ENCODE results near the gene CRYBA4.

The CRYBA4 gene

DNA sequence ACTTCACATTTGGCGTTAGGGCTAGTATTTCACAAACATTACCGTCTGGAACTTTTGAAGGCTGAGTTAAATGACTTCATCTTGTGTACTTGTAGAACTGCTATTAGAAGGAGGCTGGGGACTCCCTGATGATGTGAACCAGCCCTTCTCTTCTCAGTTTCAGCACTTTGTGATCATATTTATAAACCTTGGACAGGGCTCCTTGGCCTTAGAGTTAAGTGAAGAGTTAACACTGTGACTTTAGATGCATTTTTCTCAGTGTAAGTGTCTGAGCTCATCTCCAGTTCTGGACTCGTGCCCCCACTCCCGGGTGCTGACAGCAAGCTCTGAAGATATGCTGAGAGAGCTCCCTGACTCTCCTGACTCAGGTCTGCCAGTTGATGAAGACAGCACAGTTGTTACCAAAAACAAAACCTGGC is 44.1 kb downstream of the CRYBA4 start:
- DNase-seq = no peak

DNA sequence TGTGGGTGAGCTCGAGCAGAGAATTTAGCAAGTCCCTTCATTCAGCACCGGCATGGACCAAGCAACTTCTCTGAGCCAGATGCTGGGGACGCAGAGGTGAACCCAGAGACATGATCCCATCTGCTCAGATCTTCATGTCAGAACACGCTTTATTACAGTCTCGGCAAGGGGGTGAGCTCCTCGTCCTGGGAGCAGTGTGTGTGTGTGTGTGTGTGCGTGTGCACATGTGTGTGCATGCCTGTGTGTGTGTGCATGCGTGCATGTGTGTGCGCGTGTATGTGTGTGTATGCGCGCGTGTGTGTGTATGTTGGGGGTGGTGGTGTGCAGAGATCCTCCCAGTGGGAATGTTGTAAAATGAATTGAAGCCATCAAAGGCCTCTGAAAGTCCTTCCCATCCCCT is 45.4 kb downstream of the CRYBA4 start:
- DNase-seq = no peak

DNA sequence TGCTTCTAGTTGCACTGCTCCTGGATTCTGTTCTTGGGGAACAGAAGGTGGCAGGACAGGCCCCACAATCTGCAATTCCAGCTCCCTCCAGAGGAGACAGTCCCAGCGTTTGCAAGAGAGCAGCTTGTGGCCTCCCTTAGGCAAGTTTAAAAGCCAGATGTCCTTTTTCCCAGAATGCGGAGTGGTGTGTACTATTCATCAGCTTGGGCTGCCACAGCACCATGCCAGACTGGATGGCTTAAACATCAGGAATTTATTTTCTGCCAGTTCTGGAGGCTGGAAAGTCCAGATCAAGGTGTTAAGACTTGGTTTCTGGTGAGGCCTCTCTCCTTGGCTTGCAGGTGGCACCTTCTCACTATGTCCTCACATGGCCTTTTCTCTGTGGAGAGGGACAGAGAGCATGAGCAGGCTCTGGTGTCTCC is 47.3 kb downstream of the CRYBA4 start:
- peak; percentile 82 for DNase-seq

DNA sequence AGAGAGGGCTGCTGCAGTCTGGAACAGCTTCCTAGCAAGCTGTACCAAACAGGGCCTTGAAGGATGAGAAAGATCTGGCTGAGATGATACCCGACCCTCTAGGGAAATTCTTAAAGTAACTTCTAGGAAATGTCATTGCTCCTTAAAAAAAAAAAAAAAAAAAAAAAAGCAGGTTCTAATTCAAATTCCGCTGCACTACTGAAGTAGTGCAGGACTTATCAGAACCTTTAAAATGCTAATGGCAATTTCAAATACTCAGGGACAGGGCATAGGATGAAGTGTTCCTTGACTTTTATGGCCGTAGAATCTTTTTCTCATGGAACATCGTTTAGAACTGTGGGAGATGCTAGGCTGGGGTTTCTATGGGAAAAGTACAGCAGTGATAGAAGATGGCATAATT is 48.7 kb downstream of the CRYBA4 start:
- no peak for DNase-seq

DNA sequence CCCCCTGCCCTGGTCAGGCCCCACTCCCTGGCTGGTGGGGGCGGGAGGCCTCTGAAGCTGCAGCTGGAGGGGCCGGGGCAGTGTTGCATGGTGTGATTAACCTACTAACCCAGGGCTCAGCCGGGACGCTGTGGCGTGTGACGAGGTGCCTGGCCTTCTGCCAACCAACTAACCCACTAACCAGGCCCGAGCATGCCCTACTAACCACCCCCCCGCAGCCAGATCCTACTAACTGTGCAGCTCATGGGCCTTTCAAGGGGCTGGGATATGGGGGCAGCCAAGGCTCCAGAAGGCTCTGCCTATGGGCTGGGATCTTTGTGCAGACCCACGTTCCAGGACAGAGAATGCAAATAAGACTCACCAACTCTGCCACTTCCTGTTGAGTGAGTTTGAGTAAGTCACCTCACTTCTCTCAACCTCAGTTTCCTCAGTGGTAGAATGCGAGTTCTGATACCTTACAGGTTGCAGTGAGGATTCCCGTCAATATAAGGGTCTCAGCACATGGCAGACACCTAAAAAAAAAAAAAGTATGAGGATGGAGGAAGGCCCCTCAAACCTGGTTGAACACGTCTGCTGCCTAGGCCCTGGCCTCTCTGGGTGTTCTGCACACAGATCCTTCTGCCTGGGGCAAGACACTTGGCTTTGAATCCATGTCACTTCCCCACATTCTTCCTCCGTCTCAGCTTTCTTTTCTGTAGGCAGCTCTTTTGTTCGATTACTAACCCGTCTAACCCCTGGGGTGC is 49.7 kb downstream of the CRYBA4 start:
- DNase-seq = no peak

DNA sequence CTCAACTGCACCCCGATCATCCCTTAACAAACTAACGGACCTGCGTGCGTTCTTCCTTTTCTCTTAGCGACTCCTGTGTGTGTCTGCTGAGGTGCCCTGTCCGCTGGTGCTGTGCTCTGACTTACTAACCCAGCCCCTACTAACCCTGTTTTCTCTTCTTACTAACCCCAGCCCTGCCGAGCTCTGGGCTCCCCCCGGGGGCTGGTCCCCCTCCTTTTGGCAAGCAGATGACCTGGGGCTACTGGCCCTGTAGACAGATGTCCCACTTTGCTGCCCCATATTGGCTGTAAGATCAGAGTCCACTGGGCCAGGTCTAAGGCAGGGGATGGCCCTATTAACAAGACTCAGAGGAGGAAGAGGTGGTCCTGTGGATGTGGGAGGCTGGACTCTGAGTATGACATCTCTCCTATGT is 50.3 kb downstream of the CRYBA4 start:
- DNase-seq = no peak

DNA sequence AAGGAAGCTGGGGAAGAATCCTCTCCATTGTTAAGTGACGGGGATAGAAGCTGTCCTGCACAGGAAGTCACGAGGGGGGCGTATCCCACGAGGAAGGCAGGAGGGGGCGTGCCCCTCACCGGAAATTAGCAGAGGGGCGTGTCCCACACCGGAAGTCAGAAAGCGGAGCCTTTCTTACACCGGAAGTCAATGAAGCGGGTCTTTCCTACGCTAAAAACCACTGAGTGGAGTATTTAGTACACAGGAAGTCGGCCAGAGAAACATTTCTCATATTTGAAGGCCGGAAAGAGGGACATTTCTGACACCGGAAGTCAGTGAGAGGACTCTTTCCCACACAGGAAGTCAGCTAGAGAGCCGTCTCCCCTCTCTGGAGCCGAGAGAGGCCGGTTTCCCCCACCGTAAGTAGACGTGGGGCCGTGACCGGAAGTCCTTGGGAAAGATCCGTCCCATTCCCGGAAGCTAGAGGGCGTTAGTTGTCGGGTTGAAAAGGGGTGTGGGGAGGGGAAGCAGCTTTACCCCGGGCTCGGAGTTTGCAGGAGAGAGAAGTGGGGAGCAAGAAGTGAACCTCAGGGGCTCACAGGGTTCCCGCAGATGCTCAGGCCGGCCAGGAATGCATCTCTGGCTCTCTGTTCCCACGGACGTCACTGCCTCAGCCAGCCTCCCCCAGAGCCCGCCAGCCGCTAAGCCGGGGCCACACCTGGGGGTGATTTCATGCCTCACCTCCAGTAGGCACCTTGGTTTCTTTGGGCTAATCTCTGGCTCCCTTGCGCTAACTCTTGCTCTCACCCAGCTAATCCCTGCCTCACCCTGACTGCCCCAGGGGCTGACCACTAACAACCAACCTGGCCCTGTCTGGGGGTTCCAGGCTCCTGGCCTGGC is 51.1 kb downstream of the CRYBA4 start:
- peak; percentile 89 for DNase-seq

DNA sequence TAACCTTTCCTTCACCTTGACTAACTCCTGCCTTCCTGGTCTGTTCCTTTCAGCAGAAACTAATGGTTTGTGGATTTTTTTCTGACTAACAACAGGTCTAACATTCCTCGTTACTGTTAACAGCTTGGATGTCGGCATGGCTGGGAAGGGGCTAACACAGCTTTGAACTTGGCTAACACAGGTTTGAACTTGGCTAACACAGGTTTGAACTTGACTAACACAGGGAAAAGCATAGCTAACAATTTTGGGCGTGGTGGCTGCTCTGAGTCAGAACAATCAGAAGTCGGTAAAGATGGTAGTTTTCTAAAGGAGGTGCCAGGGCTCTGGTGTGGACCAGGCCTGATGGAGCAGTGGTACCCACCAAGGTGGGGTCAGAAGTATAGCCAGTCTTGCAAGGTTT is 51.7 kb downstream of the CRYBA4 start:
- no peak for DNase-seq

DNA sequence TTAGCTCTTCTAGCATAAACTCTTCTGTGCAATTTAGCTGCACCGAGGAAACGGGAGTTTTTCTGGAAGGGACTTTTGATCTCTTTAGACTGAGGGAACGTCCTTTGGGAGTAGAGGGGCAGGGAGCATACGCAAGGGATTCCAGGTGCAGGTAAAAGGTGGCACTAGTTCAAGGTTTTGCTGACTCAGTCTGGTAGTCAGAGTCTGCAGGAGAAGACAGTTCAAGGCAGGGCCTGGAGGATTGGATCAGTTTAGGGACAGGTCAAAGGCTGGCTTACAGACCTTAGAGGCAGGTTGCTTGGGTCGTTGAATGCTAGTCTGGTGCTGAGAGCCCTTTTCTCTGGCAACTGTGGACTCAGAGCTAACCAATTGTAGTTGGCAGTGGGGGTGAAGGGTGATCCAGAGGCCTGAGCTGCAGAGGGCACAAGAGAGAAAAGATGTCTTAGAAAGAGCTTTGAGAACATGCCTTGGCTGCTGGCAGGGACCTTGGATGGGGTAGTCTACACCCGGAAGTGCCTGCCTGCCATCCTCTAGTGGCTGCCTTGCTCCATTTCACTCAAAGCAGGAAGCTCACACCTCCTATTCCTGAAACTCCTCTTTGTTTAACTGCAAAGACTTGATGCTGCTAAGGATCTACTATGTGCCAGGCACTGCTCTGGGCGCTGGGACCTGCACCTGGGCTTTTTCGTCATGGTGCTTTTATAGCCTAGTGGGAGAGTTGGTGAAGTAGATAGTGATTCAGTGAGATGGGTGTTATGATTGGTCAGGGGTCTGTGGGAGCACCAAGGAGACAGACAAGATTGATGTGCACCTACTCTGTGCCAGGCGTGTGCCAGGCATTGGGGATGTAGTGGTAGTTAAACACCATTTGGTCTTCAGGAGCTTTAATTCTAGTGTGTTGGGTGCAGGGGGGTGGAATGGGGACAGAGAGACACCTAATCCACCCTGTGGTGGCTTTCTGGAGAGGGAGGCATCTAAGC is 52.7 kb downstream of the CRYBA4 start:
- DNase-seq = no peak

DNA sequence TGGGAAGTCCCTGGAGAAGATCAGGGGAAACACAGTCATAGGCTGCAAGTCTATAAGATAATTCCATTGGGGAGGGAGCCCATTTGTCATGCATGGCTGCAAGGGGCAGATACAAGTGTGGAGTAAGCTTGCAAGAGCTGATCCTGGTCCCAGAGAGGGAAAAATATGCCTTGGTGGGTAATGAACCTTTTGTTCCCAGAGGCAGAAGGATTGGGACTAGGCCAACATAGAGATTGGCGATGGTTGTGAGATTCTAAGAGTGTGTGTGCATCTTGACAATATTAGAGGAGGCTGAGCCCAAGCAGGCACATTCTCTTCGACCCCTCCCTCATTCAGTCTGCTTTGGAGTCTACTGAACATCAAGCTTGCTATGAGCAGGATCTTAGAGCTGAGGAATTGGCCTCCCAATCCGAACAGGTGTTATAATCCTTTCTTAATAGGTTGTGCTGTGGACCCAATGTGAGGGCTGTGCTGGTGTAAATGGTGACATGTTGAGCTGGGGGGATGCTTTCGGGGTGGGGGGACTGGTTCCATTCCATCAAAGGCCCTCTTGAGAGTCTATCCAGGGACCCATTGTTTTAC is 54.0 kb downstream of the CRYBA4 start:
- no peak for DNase-seq

DNA sequence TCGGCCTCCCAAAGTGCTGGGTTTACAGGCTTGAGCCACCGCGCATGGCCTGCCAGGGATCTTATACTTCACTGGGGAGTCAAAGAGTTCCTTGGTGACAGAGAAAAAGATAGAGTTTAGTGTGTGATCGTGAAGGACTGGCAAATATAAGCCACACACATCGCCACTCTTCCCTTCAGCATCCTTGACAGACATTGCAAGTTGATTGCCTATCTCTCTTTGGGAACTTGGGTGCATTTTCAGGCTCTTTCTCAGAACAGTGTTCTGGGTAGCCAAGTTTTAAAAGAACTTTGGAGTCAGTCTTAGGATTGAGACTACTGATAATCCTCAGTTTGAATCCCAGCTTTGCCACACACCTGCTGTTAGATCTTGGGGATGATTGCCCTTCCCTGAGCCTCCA is 55.5 kb downstream of the CRYBA4 start:
- DNase-seq = no peak

DNA sequence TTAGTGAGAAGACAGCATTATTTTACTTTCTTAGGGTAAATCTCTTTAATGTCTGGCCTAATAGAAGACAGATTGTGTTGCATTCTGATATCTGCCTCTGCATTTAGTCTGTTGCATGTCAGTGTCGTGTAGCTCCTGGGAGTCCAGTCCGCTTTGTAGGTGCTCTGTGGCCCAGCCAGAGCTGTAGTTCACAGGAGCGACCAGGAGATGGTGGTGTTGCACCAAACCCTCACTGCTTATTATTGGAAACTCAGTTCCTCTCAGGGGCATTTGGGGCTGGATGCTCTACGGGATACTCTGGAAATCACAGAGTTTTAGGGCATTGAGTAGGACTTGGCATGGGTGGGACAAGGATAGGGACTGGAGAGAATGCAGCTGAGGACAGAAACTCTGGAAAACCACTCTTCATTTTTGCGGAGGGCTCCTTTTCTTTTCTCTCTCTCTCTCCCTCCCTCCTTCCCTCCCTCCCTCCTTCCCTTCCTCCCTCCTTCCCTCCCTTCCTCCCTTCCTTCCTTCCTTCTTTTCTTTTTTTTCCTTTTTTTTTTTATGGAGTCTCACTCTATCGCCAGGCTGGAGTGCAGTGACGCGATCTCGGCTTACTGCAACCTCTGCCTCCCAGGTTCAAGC is 57.4 kb downstream of the CRYBA4 start:
- peak; percentile 80 for DNase-seq
